ENCODE data around the gene RNF114. TPM values are rescaled to one million over a fixed set of nuclear protein-coding genes. Genes with fewer than 3 reads are reported as not detected.

RNF114 gene
- total and polyA plus RNA-seq, 2 donors, result 48.2 to 52.2 TPM

DNA sequence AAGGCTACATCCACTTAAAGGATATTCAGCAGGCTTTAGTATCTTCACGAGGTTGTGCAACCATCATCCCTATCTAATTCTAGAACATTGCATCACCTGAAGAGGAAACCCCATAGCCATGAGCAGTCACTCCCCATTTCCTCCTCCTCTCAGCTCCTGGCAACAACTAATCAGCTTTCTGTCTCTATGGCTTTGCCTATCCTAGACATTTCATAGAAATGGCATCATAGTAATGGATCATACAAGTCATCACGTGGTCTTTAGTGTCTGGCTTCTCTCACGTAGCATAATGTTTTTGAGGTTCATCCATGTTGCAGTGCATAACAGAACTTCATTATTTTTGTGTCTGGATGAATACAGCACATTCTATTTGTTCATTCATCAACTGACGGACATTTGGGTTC is 67.1 kb downstream of the RNF114 start:
- DNase-seq (ENCODE audit: extremely low spot score), result no peak
- Histone ChIP-seq H3K4me1 (ENCODE audit: insufficient read depth) (no peaks in the 10 kb centered on the region), H3K36me3 (ENCODE audit: insufficient read depth) (no peaks in the 10 kb centered on the region), H3K27ac (ENCODE audit: low read depth) (no peak overlapping the region), H3K4me3 (ENCODE audit: low read depth, low read length) (no peak overlapping the region)
- WGBS, result 72% methylated on average over 4 of the region's 4 CpGs

Small RNA genes lying within 50 kb of the gene (small RNA-seq; reads per million reads assigned to genes)
- gene RF00017 (not detected), gene RF00019 (not detected), gene RNU6-147P (not detected)

Other genes starting within 250 kb of the RNF114 start
- gene B4GALT5, start 222.5 kb upstream of the RNF114 start, total RNA-seq, result 19.5 TPM
- gene B4GALT5, start 222.5 kb upstream of the RNF114 start, polyA plus RNA-seq, result 46.4 TPM
- 7.6 TPM for gene SLC9A8, start 123.6 kb upstream of the RNF114 start, total RNA-seq
- 9.7 TPM for gene SLC9A8, start 123.6 kb upstream of the RNF114 start, polyA plus RNA-seq
- 1.4 TPM for gene SPATA2, start 20.9 kb upstream of the RNF114 start, total RNA-seq
- 6.7 TPM for gene SPATA2, start 20.9 kb upstream of the RNF114 start, polyA plus RNA-seq
- 0.69 TPM for gene SNAI1, start 46.6 kb downstream of the RNF114 start, total RNA-seq
- gene SNAI1, start 46.6 kb downstream of the RNF114 start, polyA plus RNA-seq, result 20.9 TPM
- 74.0 TPM for gene UBE2V1, start 176.8 kb downstream of the RNF114 start, total RNA-seq
- gene UBE2V1, start 176.8 kb downstream of the RNF114 start, polyA plus RNA-seq, result 85.7 TPM
- 9.9 TPM for gene PEDS1, start 217.3 kb downstream of the RNF114 start, total RNA-seq
- gene PEDS1, start 217.3 kb downstream of the RNF114 start, polyA plus RNA-seq, result 54.2 TPM